Measurements from ENCODE around the gene MYLK.

MYLK gene

GRCh38 chr3:123818324-123818920 lies 65.7 kb downstream of the MYLK start:
- no peak for DNase-seq (ENCODE audit: low read depth, low spot score)
- ChIA-PET CTCF (interaction anchor here (0.8 to 2.0 kb wide), 4 partner anchors 11 to 63 kb away, joined by 3 to 8 read pairs (median 6); no protein-coding TSS in a partner anchor), POLR2A (interaction anchor here (0.7 to 1.2 kb wide), 4 partner anchors 13 to 45 kb away, joined by 3 to 4 read pairs (median 3); no protein-coding TSS in a partner anchor)
- TF ChIP-seq CTCF (IDR thresholded peaks at IDR 0.05; ENCODE audit: insufficient read depth, low read length, missing control alignments) = no peak
- no peak overlapping the region for H3K4me3 ChIP-seq (ENCODE audit: low read depth, low read length)

GRCh38 chr3:123817413-123817812 lies 66.7 kb downstream of the MYLK start:
- DNase-seq (ENCODE audit: low read depth, low spot score) = no peak
- ChIA-PET CTCF (interaction anchor here (1.3 kb wide), 1 partner anchor 10 kb away, joined by 3 read pairs; no protein-coding TSS in a partner anchor), POLR2A (interaction anchor here (0.8 to 2.3 kb wide), 2 partner anchors 17 to 68 kb away, joined by 3 to 6 read pairs; no protein-coding TSS in a partner anchor)
- H3K4me3 ChIP-seq (ENCODE audit: low read depth, low read length) = no peak overlapping the region
- TF ChIP-seq CTCF (IDR thresholded peaks at IDR 0.05; ENCODE audit: insufficient read depth, low read length, missing control alignments) = no peak

GRCh38 chr3:123816673-123817207 lies 67.4 kb downstream of the MYLK start:
- ChIA-PET CTCF (no interaction called here), POLR2A (interaction anchor here (2.3 kb wide), 1 partner anchor 67 kb away, joined by 6 read pairs; no protein-coding TSS in a partner anchor)
- DNase-seq (ENCODE audit: low read depth, low spot score) = peak; percentile 98
- no peak for TF ChIP-seq CTCF (IDR thresholded peaks at IDR 0.05; ENCODE audit: insufficient read depth, low read length, missing control alignments)
- no peak overlapping the region for H3K4me3 ChIP-seq (ENCODE audit: low read depth, low read length)

- TF ChIP-seq CTCF (IDR thresholded peaks at IDR 0.05; ENCODE audit: insufficient read depth, low read length, missing control alignments) = no peak
- ChIA-PET POLR2A (interaction anchor here (2.3 kb wide), 1 partner anchor 66 kb away, joined by 6 read pairs; no protein-coding TSS in a partner anchor), CTCF (interaction anchor here (1.0 to 1.3 kb wide), 2 partner anchors 89 to 164 kb away, joined by 3 to 7 read pairs; no protein-coding TSS in a partner anchor)
- no peak overlapping the region for H3K4me3 ChIP-seq (ENCODE audit: low read depth, low read length)
- DNase-seq (ENCODE audit: low read depth, low spot score) = no peak
These were observed 68.2 kb downstream of the MYLK start for GRCh38 chr3:123815981-123816380.

- POLR2A ChIA-PET = interaction anchor here (0.6 to 1.0 kb wide), 3 partner anchors 24 to 65 kb away, joined by 3 read pairs; no protein-coding TSS in a partner anchor
- no peak for DNase-seq (ENCODE audit: low read depth, low spot score)
- H3K4me3 ChIP-seq (ENCODE audit: low read depth, low read length) = no peak overlapping the region
- CTCF ChIA-PET = interaction anchor here (1.1 to 1.8 kb wide), 2 partner anchors 13 to 90 kb away, joined by 3 to 6 read pairs (median 3); no protein-coding TSS in a partner anchor
- no peak for TF ChIP-seq CTCF (IDR thresholded peaks at IDR 0.05; ENCODE audit: insufficient read depth, low read length, missing control alignments)
These were observed 70.3 kb downstream of the MYLK start for GRCh38 chr3:123813876-123814275.

GRCh38 chr3:123809597-123809996 lies 74.5 kb downstream of the MYLK start:
- POLR2A ChIA-PET = interaction anchor here (0.6 to 1.7 kb wide), 5 partner anchors 9 to 222 kb away, joined by 3 to 9 read pairs (median 3); no protein-coding TSS in a partner anchor
- DNase-seq (ENCODE audit: low read depth, low spot score) = peak; percentile 78
- no peak overlapping the region for H3K4me3 ChIP-seq (ENCODE audit: low read depth, low read length)
- no peak for TF ChIP-seq CTCF (IDR thresholded peaks at IDR 0.05; ENCODE audit: insufficient read depth, low read length, missing control alignments)
- CTCF ChIA-PET = interaction anchor here (0.7 to 2.0 kb wide), 3 partner anchors 18 to 86 kb away, joined by 3 to 7 read pairs (median 4); no protein-coding TSS in a partner anchor

Measured in AG04449 (cell line).